HG03354 (cell line): ENCODE data around the gene IRAK2.
"Not testable (repeated sequence)": the region's sequence is repeated elsewhere in the genome, so short reads cannot be mapped to it uniquely, and the experiment has no call there.

ENCODE experiments used
- ATAC-seq: cut with Tn5 transposase; IDR thresholded peaks from one replicate; pipeline ENCODE4 v1.9.1; 2021; ENCODE audit warnings: mild to moderate bottlenecking; ENCODE audit not compliant: unreplicated experiment, poor library complexity, severe bottlenecking

Gene IRAK2

GRCh38 chr3:10245081-10245712 is 80.5 kb downstream of the IRAK2 start:
- no peak for ATAC-seq

- no peak for ATAC-seq
These were observed 83.0 kb downstream of the IRAK2 start for GRCh38 chr3:10247679-10248183.

GRCh38 chr3:10248184-10248983 is 83.7 kb downstream of the IRAK2 start, which contains the start of gene TATDN2:
Gene TATDN2 (plus strand): TSS chr3:10248459. CDS start chr3:10249201, 742 bp downstream.
- peak; percentile 94 for ATAC-seq

GRCh38 chr3:10248984-10249748 is 84.4 kb downstream of the IRAK2 start:
- no peak for ATAC-seq

GRCh38 chr3:10249833-10250232 is 85.1 kb downstream of the IRAK2 start:
- no peak for ATAC-seq

- ATAC-seq: no peak
These were observed 86.3 kb downstream of the IRAK2 start for GRCh38 chr3:10251006-10251405.

GRCh38 chr3:10253731-10254130 is 89.0 kb downstream of the IRAK2 start:
- no peak for ATAC-seq

GRCh38 chr3:10255835-10256234 is 91.1 kb downstream of the IRAK2 start:
- ATAC-seq: no peak

GRCh38 chr3:10259036-10259435 is 94.3 kb downstream of the IRAK2 start:
- no peak for ATAC-seq

GRCh38 chr3:10259798-10260197 is 95.1 kb downstream of the IRAK2 start:
- no peak for ATAC-seq

GRCh38 chr3:10260211-10260701 is 95.5 kb downstream of the IRAK2 start:
- ATAC-seq: no peak

- ATAC-seq: no peak
These were observed 97.3 kb downstream of the IRAK2 start for GRCh38 chr3:10262027-10262426.

GRCh38 chr3:10263646-10264363 is 99.1 kb downstream of the IRAK2 start:
- ATAC-seq: peak; percentile 78

GRCh38 chr3:10265833-10266232 is 101.1 kb downstream of the IRAK2 start:
- ATAC-seq: no peak

- not testable (repeated sequence) for ATAC-seq
These were observed 102.2 kb downstream of the IRAK2 start for GRCh38 chr3:10266936-10267335.

GRCh38 chr3:10268116-10268515 is 103.4 kb downstream of the IRAK2 start:
- no peak for ATAC-seq

GRCh38 chr3:10268930-10269329 is 104.2 kb downstream of the IRAK2 start:
- ATAC-seq: no peak

GRCh38 chr3:10269443-10269842 is 104.7 kb downstream of the IRAK2 start:
- ATAC-seq: no peak

- not testable (repeated sequence) for ATAC-seq
These were observed 107.8 kb downstream of the IRAK2 start for GRCh38 chr3:10272476-10272875.
